ENCODE results near the gene RBM12.
A peak's percentile ranks its signal among the peaks of the same experiment; 100 is the strongest.

DNA sequence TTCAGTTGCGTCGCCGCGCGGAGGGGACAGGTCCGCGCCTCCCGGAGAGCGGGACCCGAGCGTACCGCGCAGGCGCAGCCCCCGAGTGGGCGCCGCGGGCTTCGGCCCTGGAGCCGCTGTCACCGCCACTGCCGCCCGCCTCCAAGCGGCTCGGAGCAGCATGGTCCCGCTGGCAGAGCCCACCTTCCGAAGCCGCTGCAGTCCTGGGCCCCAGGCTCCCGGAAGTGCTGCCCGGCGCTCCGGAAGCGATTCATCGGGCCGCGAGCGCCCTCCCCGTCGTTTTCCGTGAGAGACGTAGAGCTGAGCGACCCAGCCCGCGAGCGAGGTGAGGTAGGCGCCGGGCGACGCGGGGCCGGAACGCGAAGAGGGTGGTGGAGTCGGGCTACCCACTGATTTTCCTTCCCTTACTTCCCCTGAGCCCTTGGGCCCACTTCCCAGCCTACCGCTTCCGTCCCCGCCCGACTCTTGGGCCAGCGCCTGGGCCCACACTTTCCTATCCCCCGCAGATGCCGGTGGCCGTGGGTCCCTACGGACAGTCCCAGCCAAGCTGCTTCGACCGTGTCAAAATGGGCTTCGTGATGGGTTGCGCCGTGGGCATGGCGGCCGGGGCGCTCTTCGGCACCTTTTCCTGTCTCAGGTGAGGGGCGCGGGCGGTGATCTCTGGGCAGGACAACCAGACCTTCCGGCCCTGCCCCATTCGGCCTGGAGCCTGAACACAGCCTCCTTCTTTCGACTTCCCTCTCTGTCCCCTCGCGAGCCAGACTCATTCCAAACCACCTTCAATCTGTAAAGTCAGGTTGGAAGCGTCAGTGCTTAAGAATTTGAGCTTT, 34.6 kb upstream of the RBM12 start, which contains the start of the genes NFS1 and ROMO1:
- TF ChIP-seq CTCF (conservative IDR thresholded peaks at IDR 0.05; ENCODE audit: low read depth, low read length) (peak; percentile 34; the same call in 1 of the 2 replicates), MXI1 (IDR thresholded peaks at IDR 0.05; ENCODE audit: borderline replicate concordance, low read depth, low read length) (peak; percentile 87), SMC3 (IDR thresholded peaks at IDR 0.05; ENCODE audit: low read depth, low read length) (no peak), RFX5 (IDR thresholded peaks at IDR 0.05; ENCODE audit: low read depth, low read length) (no peak), POLR2A (IDR thresholded peaks at IDR 0.05; ENCODE audit: low read depth, low read length) (peak; percentile 78), RAD21 (IDR thresholded peaks at IDR 0.05; ENCODE audit: low read length) (0 out of 2 replicates have a peak, but pooled peaks have one; percentile 20), MAFK (IDR thresholded peaks at IDR 0.05; ENCODE audit: low read depth, low read length) (no peak), RCOR1 (IDR thresholded peaks at IDR 0.05; ENCODE audit: insufficient replicate concordance, low read length) (no peak), CEBPB (IDR thresholded peaks at IDR 0.05; ENCODE audit: low read depth, low read length) (no peak), BHLHE40 (IDR thresholded peaks at IDR 0.05; ENCODE audit: low read depth, low read length) (no peak)
- TF ChIP-seq, protein P1, sequence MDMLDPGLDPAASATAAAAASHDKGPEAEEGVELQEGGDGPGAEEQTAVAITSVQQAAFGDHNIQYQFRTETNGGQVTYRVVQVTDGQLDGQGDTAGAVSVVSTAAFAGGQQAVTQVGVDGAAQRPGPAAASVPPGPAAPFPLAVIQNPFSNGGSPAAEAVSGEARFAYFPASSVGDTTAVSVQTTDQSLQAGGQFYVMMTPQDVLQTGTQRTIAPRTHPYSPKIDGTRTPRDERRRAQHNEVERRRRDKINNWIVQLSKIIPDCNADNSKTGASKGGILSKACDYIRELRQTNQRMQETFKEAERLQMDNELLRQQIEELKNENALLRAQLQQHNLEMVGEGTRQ (IDR thresholded peaks at IDR 0.05; ENCODE audit: low read depth, low read length), result no peak
- TF ChIP-seq, protein P2, sequence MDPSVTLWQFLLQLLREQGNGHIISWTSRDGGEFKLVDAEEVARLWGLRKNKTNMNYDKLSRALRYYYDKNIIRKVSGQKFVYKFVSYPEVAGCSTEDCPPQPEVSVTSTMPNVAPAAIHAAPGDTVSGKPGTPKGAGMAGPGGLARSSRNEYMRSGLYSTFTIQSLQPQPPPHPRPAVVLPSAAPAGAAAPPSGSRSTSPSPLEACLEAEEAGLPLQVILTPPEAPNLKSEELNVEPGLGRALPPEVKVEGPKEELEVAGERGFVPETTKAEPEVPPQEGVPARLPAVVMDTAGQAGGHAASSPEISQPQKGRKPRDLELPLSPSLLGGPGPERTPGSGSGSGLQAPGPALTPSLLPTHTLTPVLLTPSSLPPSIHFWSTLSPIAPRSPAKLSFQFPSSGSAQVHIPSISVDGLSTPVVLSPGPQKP (IDR thresholded peaks at IDR 0.05; ENCODE audit: borderline replicate concordance, low read depth, low read length), result no peak

Data from IMR-90 (cell line).